ENCODE measurements around the gene CXXC1. TPM values are rescaled to one million over a fixed set of nuclear protein-coding genes. Genes with fewer than 3 reads are reported as not detected.
A peak's percentile ranks its signal among the peaks of the same experiment; 100 is the strongest.

The CXXC1 gene
- total RNA-seq, 3 donors from 2014 or later = 132 to 147 (median 145) TPM

- Mint-ChIP-seq H3K9me3 (no peaks in the 10 kb centered on the region), H3K4me3 (peak overlapping the region; percentile 92), H3K36me3 (ENCODE audit: insufficient read depth) (peaks cover 26% of the 10 kb centered on the region), H3K4me1 (ENCODE audit: low read depth) (peaks cover 36% of the 10 kb centered on the region), H3K27me3 (ENCODE audit: low read depth) (no peaks in the 10 kb centered on the region)
- ATAC-seq (no peak), DNase-seq (no peak)
These were observed 1.7 kb downstream of the CXXC1 start for GRCh38 chr18:50285631-50286321.

- Mint-ChIP-seq H3K4me1 (ENCODE audit: low read depth) (peaks cover 43% of the 10 kb centered on the region), H3K36me3 (ENCODE audit: insufficient read depth) (peaks cover 26% of the 10 kb centered on the region), H3K27me3 (ENCODE audit: low read depth) (no peaks in the 10 kb centered on the region), H3K4me3 (no peak overlapping the region), H3K9me3 (no peaks in the 10 kb centered on the region)
- ATAC-seq (no peak), DNase-seq (no peak)
These were observed 2.4 kb downstream of the CXXC1 start for GRCh38 chr18:50285071-50285470.

GRCh38 chr18:50284255-50284885 lies 3.1 kb downstream of the CXXC1 start:
- DNase-seq (no peak), ATAC-seq (no peak)
- peaks cover 46% of the 10 kb centered on the region for H3K4me1 Mint-ChIP-seq (ENCODE audit: low read depth)
- no peaks in the 10 kb centered on the region for H3K9me3 Mint-ChIP-seq
- peaks cover 26% of the 10 kb centered on the region for H3K36me3 Mint-ChIP-seq (ENCODE audit: insufficient read depth)
- peak overlapping the region; percentile 40 for H3K4me3 Mint-ChIP-seq
- no peaks in the 10 kb centered on the region for H3K27me3 Mint-ChIP-seq (ENCODE audit: low read depth)

GRCh38 chr18:50283469-50284209 lies 3.9 kb downstream of the CXXC1 start:
- peaks cover 32% of the 10 kb centered on the region for H3K36me3 Mint-ChIP-seq (ENCODE audit: insufficient read depth)
- ATAC-seq = no peak
- no peaks in the 10 kb centered on the region for H3K27me3 Mint-ChIP-seq (ENCODE audit: low read depth)
- H3K4me3 Mint-ChIP-seq = peak overlapping the region; percentile 22
- no peak for DNase-seq
- H3K9me3 Mint-ChIP-seq = no peaks in the 10 kb centered on the region
- peaks cover 47% of the 10 kb centered on the region for H3K4me1 Mint-ChIP-seq (ENCODE audit: low read depth)

- DNase-seq (no peak), ATAC-seq (no peak)
- no peaks in the 10 kb centered on the region for H3K27me3 Mint-ChIP-seq (ENCODE audit: low read depth)
- H3K4me3 Mint-ChIP-seq = peak overlapping the region; percentile 15
- H3K9me3 Mint-ChIP-seq = no peaks in the 10 kb centered on the region
- H3K4me1 Mint-ChIP-seq (ENCODE audit: low read depth) = peaks cover 47% of the 10 kb centered on the region
- peaks cover 35% of the 10 kb centered on the region for H3K36me3 Mint-ChIP-seq (ENCODE audit: insufficient read depth)
These were observed 4.8 kb downstream of the CXXC1 start for GRCh38 chr18:50282521-50283335.

GRCh38 chr18:50281972-50282520 lies 5.4 kb downstream of the CXXC1 start:
- Mint-ChIP-seq H3K4me3 (peak overlapping the region; percentile 99), H3K4me1 (ENCODE audit: low read depth) (peaks cover 43% of the 10 kb centered on the region), H3K36me3 (ENCODE audit: insufficient read depth) (peaks cover 36% of the 10 kb centered on the region), H3K9me3 (no peaks in the 10 kb centered on the region), H3K27me3 (ENCODE audit: low read depth) (no peaks in the 10 kb centered on the region)
- no peak for DNase-seq
- ATAC-seq = no peak

- peaks cover 36% of the 10 kb centered on the region for H3K4me1 Mint-ChIP-seq (ENCODE audit: low read depth)
- ATAC-seq (peak; percentile 94), DNase-seq (peak; percentile 94)
- no peaks in the 10 kb centered on the region for H3K27me3 Mint-ChIP-seq (ENCODE audit: low read depth)
- H3K36me3 Mint-ChIP-seq (ENCODE audit: insufficient read depth) = peaks cover 42% of the 10 kb centered on the region
- H3K4me3 Mint-ChIP-seq = peak within 1 kb of the TSS; percentile 99
- H3K9me3 Mint-ChIP-seq = no peaks in the 10 kb centered on the region
These were observed 6.1 kb downstream of the CXXC1 start, which contains the start of gene MBD1 for GRCh38 chr18:50281295-50281971. Gene MBD1 (minus strand): TSS chr18:50281523. CDS start chr18:50279992, 1,531 bp downstream.

GRCh38 chr18:50280707-50281294 lies 6.7 kb downstream of the CXXC1 start:
- Mint-ChIP-seq H3K9me3 (no peaks in the 10 kb centered on the region), H3K36me3 (ENCODE audit: insufficient read depth) (peaks cover 48% of the 10 kb centered on the region), H3K4me3 (peak overlapping the region; percentile 99), H3K27me3 (ENCODE audit: low read depth) (no peaks in the 10 kb centered on the region), H3K4me1 (ENCODE audit: low read depth) (peaks cover 32% of the 10 kb centered on the region)
- DNase-seq (no peak), ATAC-seq (no peak)

- DNase-seq (no peak), ATAC-seq (no peak)
- Mint-ChIP-seq H3K9me3 (no peaks in the 10 kb centered on the region), H3K4me1 (ENCODE audit: low read depth) (peaks cover 32% of the 10 kb centered on the region), H3K4me3 (peak overlapping the region; percentile 99), H3K27me3 (ENCODE audit: low read depth) (no peaks in the 10 kb centered on the region), H3K36me3 (ENCODE audit: insufficient read depth) (peaks cover 54% of the 10 kb centered on the region)
These were observed 7.7 kb downstream of the CXXC1 start for GRCh38 chr18:50279752-50280151.

GRCh38 chr18:50277942-50278341 lies 9.6 kb downstream of the CXXC1 start:
- H3K36me3 Mint-ChIP-seq (ENCODE audit: insufficient read depth) = peaks cover 50% of the 10 kb centered on the region
- no peak overlapping the region for H3K4me3 Mint-ChIP-seq
- peaks cover 30% of the 10 kb centered on the region for H3K4me1 Mint-ChIP-seq (ENCODE audit: low read depth)
- H3K9me3 Mint-ChIP-seq = no peaks in the 10 kb centered on the region
- DNase-seq (no peak), ATAC-seq (no peak)
- H3K27me3 Mint-ChIP-seq (ENCODE audit: low read depth) = no peaks in the 10 kb centered on the region

- no peak overlapping the region for H3K4me3 Mint-ChIP-seq
- H3K36me3 Mint-ChIP-seq (ENCODE audit: insufficient read depth) = peaks cover 50% of the 10 kb centered on the region
- no peaks in the 10 kb centered on the region for H3K9me3 Mint-ChIP-seq
- ATAC-seq = no peak
- DNase-seq = no peak
- H3K27me3 Mint-ChIP-seq (ENCODE audit: low read depth) = no peaks in the 10 kb centered on the region
- peaks cover 26% of the 10 kb centered on the region for H3K4me1 Mint-ChIP-seq (ENCODE audit: low read depth)
These were observed 11.0 kb downstream of the CXXC1 start for GRCh38 chr18:50276452-50276851.

- Mint-ChIP-seq H3K36me3 (ENCODE audit: insufficient read depth) (peaks cover 50% of the 10 kb centered on the region), H3K4me1 (ENCODE audit: low read depth) (peaks cover 18% of the 10 kb centered on the region), H3K9me3 (no peaks in the 10 kb centered on the region), H3K27me3 (ENCODE audit: low read depth) (no peaks in the 10 kb centered on the region), H3K4me3 (no peak overlapping the region)
- ATAC-seq (no peak), DNase-seq (no peak)
These were observed 11.9 kb downstream of the CXXC1 start for GRCh38 chr18:50275503-50276036.

GRCh38 chr18:50274941-50275340 lies 12.6 kb downstream of the CXXC1 start:
- DNase-seq = no peak
- peaks cover 12% of the 10 kb centered on the region for H3K4me1 Mint-ChIP-seq (ENCODE audit: low read depth)
- peaks cover 55% of the 10 kb centered on the region for H3K36me3 Mint-ChIP-seq (ENCODE audit: insufficient read depth)
- no peak overlapping the region for H3K4me3 Mint-ChIP-seq
- H3K9me3 Mint-ChIP-seq = no peaks in the 10 kb centered on the region
- no peak for ATAC-seq
- no peaks in the 10 kb centered on the region for H3K27me3 Mint-ChIP-seq (ENCODE audit: low read depth)
